ENCODE measurements around the gene MSH3. TPM values are rescaled to one million over a fixed set of nuclear protein-coding genes. Genes with fewer than 3 reads are reported as not detected.

MSH3 gene
- total and polyA plus RNA-seq, 8 donors: 2.1 to 11.5 (median 8.8) TPM

GRCh38 chr5:80695666-80696065 lies 41.2 kb downstream of the MSH3 start:
- Histone ChIP-seq H3K4me3 (no peak overlapping the region), H3K27ac (no peak overlapping the region), H3K9me3 (no peaks in the 10 kb centered on the region), H3K27me3 (no peaks in the 10 kb centered on the region), H3K36me3 (no peaks in the 10 kb centered on the region), H3K4me1 (peaks cover 0 to 8% (median 4%) of the 10 kb centered on the region in 3 donors)
- intact Hi-C loops (cut with DNase I): no loop called here
- ATAC-seq: no peak
- no peak for FAIRE-seq
- WGBS, 2 donors: 93 to 95% methylated on average over 3 of the region's 3 CpGs
- DNase-seq: no peak
- no peak for TF ChIP-seq CTCF (IDR thresholded peaks at IDR 0.05)

GRCh38 chr5:80696450-80696849 lies 42.0 kb downstream of the MSH3 start:
- Histone ChIP-seq H3K27ac (no peak overlapping the region), H3K9me3 (no peaks in the 10 kb centered on the region), H3K4me1 (peaks cover 0 to 8% (median 4%) of the 10 kb centered on the region in 3 donors), H3K27me3 (no peaks in the 10 kb centered on the region), H3K4me3 (no peak overlapping the region), H3K36me3 (no peaks in the 10 kb centered on the region)
- 93 to 94% methylated on average over 3 of the region's 3 CpGs for WGBS, 2 donors
- intact Hi-C loops (cut with DNase I): no loop called here
- ATAC-seq (no peak), DNase-seq (no peak), FAIRE-seq (no peak)
- no peak for TF ChIP-seq CTCF (IDR thresholded peaks at IDR 0.05)

GRCh38 chr5:80697100-80697499 lies 42.6 kb downstream of the MSH3 start:
- TF ChIP-seq CTCF (IDR thresholded peaks at IDR 0.05): no peak
- Histone ChIP-seq H3K9me3 (no peaks in the 10 kb centered on the region), H3K4me1 (peaks cover 0 to 8% (median 4%) of the 10 kb centered on the region in 3 donors), H3K27ac (no peak overlapping the region), H3K27me3 (no peaks in the 10 kb centered on the region), H3K4me3 (no peak overlapping the region), H3K36me3 (no peaks in the 10 kb centered on the region)
- FAIRE-seq (no peak), ATAC-seq (no peak), DNase-seq (no peak)
- intact Hi-C loops (cut with DNase I): no loop called here
- 21 to 26% methylated on average over 3 of the region's 3 CpGs for WGBS, 2 donors

GRCh38 chr5:80698369-80698768 lies 43.9 kb downstream of the MSH3 start:
- H3K36me3 ChIP-seq: no peaks in the 10 kb centered on the region
- 78 to 86% methylated on average over 5 of the region's 5 CpGs for WGBS, 2 donors
- ATAC-seq (no peak), DNase-seq (no peak), FAIRE-seq (no peak)
- H3K27me3 ChIP-seq: no peaks in the 10 kb centered on the region
- H3K4me3 ChIP-seq: no peak overlapping the region
- TF ChIP-seq CTCF (IDR thresholded peaks at IDR 0.05): no peak
- H3K4me1 ChIP-seq: peaks cover 0 to 8% (median 4%) of the 10 kb centered on the region in 3 donors
- H3K27ac ChIP-seq: no peak overlapping the region
- intact Hi-C loops (cut with DNase I): no loop called here
- H3K9me3 ChIP-seq: no peaks in the 10 kb centered on the region

GRCh38 chr5:80701597-80701996 lies 47.1 kb downstream of the MSH3 start:
- Histone ChIP-seq H3K27me3 (no peaks in the 10 kb centered on the region), H3K9me3 (no peaks in the 10 kb centered on the region), H3K36me3 (no peaks in the 10 kb centered on the region), H3K4me3 (no peak overlapping the region), H3K27ac (no peak overlapping the region), H3K4me1 (peaks cover 0 to 7% (median 4%) of the 10 kb centered on the region in 3 donors)
- no peak for ATAC-seq
- 12 to 25% methylated on average over 1 of the region's 1 CpG for WGBS, 2 donors
- no peak for FAIRE-seq
- intact Hi-C loops (cut with DNase I): no loop called here
- TF ChIP-seq CTCF (IDR thresholded peaks at IDR 0.05): no peak
- no peak for DNase-seq
